ENCODE measurements around the gene GRIK1.

Gene GRIK1

GRCh38 chr21:29509121-29509520 lies 430.7 kb downstream of the GRIK1 start (continued):
- TF ChIP-seq ZNF624 (tag by site-specific recombination; IDR thresholded peaks at IDR 0.05): no peak
- no peak for TF ChIP-seq ZNF544 (tag by site-specific recombination; IDR thresholded peaks at IDR 0.05)
- TF ChIP-seq ZNF174 (tag by site-specific recombination; IDR thresholded peaks at IDR 0.05): no peak
- TF ChIP-seq ZSCAN30 (tag by site-specific recombination; IDR thresholded peaks at IDR 0.05): no peak
- TF ChIP-seq, protein P1, sequence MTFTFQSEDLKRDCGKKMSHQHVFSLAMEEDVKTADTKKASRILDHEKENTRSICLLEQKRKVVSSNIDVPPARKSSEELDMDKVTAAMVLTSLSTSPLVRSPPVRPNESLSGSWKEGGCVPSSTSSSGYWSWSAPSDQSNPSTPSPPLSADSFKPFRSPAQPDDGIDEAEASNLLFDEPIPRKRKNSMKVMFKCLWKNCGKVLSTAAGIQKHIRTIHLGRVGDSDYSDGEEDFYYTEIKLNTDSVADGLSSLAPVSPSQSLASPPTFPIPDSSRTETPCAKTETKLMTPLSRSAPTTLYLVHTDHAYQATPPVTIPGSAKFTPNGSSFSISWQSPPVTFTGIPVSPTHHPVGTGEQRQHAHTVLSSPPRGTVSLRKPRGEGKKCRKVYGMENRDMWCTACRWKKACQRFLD (tag by site-specific recombination; IDR thresholded peaks at IDR 0.05): no peak
- TF ChIP-seq INSM2 (tag by site-specific recombination; IDR thresholded peaks at IDR 0.05): no peak
- TF ChIP-seq ZNF48 (tag by site-specific recombination; IDR thresholded peaks at IDR 0.05): no peak
- TF ChIP-seq ZNF843 (tag by site-specific recombination; IDR thresholded peaks at IDR 0.05): no peak

GRCh38 chr21:29508301-29508700 lies 431.5 kb downstream of the GRIK1 start:
- H3K4me1 ChIP-seq (ENCODE audit: control insufficient read depth, insufficient read depth, low read length): no peaks in the 10 kb centered on the region
- no peaks in the 10 kb centered on the region for H3K36me3 ChIP-seq (ENCODE audit: control insufficient read depth in 2 of 2, insufficient read depth in 1 of 2, low read length in 2 of 2)
- H3K4me3 ChIP-seq (ENCODE audit: low read depth, low read length): no peak overlapping the region
- no peaks in the 10 kb centered on the region for H3K9me3 ChIP-seq (ENCODE audit: control insufficient read depth, insufficient read depth, low read depth, low read length)
- H3K27ac ChIP-seq (ENCODE audit: extremely low read depth, low read depth, low read length): no peak overlapping the region
- ChIA-PET CTCF (no interaction called here), POLR2A (no interaction called here)
- no peak for TF ChIP-seq GLIS2 (tag by site-specific recombination; IDR thresholded peaks at IDR 0.05)
- no peak for TF ChIP-seq ZNF692 (tag by site-specific recombination; IDR thresholded peaks at IDR 0.05)
- TF ChIP-seq, protein P2, sequence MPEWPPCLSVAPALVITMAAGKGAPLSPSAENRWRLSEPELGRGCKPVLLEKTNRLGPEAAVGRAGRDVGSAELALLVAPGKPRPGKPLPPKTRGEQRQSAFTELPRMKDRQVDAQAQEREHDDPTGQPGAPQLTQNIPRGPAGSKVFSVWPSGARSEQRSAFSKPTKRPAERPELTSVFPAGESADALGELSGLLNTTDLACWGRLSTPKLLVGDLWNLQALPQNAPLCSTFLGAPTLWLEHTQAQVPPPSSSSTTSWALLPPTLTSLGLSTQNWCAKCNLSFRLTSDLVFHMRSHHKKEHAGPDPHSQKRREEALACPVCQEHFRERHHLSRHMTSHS (tag by site-specific recombination; IDR thresholded peaks at IDR 0.05): no peak

DNA sequence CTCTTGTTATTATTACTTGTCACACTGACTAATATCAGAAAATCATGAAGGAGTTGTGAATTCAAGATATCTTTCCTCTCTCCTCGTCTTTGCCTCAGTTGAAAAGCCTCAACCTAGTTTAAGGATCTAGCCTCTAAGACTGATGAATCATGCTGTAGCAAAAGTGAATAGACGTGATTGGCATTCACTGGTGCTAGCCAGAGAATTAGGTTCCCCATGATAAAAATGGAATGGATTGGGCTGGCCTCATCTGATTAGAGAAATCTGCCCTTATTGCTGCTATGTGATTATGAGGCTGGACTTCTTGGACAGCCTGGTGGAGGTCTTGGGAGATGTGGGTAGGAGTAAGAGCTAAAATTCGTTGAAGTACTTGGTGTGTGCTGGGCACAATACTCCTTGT lies 432.8 kb downstream of the GRIK1 start:
- Histone ChIP-seq H3K9me3 (ENCODE audit: control insufficient read depth, insufficient read depth, low read depth, low read length) (no peaks in the 10 kb centered on the region), H3K4me1 (ENCODE audit: control insufficient read depth, insufficient read depth, low read length) (no peaks in the 10 kb centered on the region), H3K4me3 (ENCODE audit: low read depth, low read length) (no peak overlapping the region), H3K36me3 (ENCODE audit: control insufficient read depth in 2 of 2, insufficient read depth in 1 of 2, low read length in 2 of 2) (no peaks in the 10 kb centered on the region), H3K27ac (ENCODE audit: extremely low read depth, low read depth, low read length) (no peak overlapping the region)
- CTCF ChIA-PET: interaction anchor here (0.7 kb wide), 1 partner anchor 17 kb away, joined by 5 read pairs; no protein-coding TSS in a partner anchor
- POLR2A ChIA-PET: no interaction called here
- no peak for TF ChIP-seq OVOL3 (tag by site-specific recombination; IDR thresholded peaks at IDR 0.05)
- TF ChIP-seq MZF1 (tag by site-specific recombination; IDR thresholded peaks at IDR 0.05; ENCODE audit: borderline replicate concordance): no peak
- TF ChIP-seq ZNF132 (tag by site-specific recombination; IDR thresholded peaks at IDR 0.05; ENCODE audit: borderline replicate concordance): no peak
- no peak for TF ChIP-seq ZNF433 (tag by site-specific recombination; IDR thresholded peaks at IDR 0.05; ENCODE audit: low read depth)
- TF ChIP-seq ZNF561 (tag by site-specific recombination; IDR thresholded peaks at IDR 0.05; ENCODE audit: borderline replicate concordance): no peak
- no peak for TF ChIP-seq ZNF302 (tag by site-specific recombination; IDR thresholded peaks at IDR 0.05; ENCODE audit: low read depth)
- TF ChIP-seq ZNF239 (tag by site-specific recombination; IDR thresholded peaks at IDR 0.05): no peak
- no peak for TF ChIP-seq BCL11B (tag by site-specific recombination; IDR thresholded peaks at IDR 0.05; ENCODE audit: low read depth)
- TF ChIP-seq ZNF23 (tag by site-specific recombination; IDR thresholded peaks at IDR 0.05; ENCODE audit: borderline replicate concordance): no peak
- TF ChIP-seq, protein P3, sequence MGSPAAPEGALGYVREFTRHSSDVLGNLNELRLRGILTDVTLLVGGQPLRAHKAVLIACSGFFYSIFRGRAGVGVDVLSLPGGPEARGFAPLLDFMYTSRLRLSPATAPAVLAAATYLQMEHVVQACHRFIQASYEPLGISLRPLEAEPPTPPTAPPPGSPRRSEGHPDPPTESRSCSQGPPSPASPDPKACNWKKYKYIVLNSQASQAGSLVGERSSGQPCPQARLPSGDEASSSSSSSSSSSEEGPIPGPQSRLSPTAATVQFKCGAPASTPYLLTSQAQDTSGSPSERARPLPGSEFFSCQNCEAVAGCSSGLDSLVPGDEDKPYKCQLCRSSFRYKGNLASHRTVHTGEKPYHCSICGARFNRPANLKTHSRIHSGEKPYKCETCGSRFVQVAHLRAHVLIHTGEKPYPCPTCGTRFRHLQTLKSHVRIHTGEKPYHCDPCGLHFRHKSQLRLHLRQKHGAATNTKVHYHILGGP (tag by site-specific recombination; IDR thresholded peaks at IDR 0.05): no peak
- TF ChIP-seq, protein P4, sequence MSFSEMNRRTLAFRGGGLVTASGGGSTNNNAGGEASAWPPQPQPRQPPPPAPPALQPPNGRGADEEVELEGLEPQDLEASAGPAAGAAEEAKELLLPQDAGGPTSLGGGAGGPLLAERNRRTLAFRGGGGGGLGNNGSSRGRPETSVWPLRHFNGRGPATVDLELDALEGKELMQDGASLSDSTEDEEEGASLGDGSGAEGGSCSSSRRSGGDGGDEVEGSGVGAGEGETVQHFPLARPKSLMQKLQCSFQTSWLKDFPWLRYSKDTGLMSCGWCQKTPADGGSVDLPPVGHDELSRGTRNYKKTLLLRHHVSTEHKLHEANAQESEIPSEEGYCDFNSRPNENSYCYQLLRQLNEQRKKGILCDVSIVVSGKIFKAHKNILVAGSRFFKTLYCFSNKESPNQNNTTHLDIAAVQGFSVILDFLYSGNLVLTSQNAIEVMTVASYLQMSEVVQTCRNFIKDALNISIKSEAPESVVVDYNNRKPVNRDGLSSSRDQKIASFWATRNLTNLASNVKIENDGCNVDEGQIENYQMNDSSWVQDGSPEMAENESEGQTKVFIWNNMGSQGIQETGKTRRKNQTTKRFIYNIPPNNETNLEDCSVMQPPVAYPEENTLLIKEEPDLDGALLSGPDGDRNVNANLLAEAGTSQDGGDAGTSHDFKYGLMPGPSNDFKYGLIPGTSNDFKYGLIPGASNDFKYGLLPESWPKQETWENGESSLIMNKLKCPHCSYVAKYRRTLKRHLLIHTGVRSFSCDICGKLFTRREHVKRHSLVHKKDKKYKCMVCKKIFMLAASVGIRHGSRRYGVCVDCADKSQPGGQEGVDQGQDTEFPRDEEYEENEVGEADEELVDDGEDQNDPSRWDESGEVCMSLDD (tag by site-specific recombination; IDR thresholded peaks at IDR 0.05): no peak
- no peak for TF ChIP-seq ZNF146 (tag by site-specific recombination; IDR thresholded peaks at IDR 0.05)
- TF ChIP-seq ZNF426 (tag by site-specific recombination; IDR thresholded peaks at IDR 0.05): no peak
